ENCODE results near the gene TECPR2. TPM values are rescaled to one million over a fixed set of nuclear protein-coding genes. Genes with fewer than 3 reads are reported as not detected.

TECPR2 gene
- total RNA-seq, 1 experiment from 2014 or later = 12.2 TPM

GRCh38 chr14:102492531-102492910 lies 129.8 kb downstream of the TECPR2 start:
- ATAC-seq = no peak
- CTCF ChIA-PET = no interaction called here
- no peaks in the 10 kb centered on the region for H3K9me3 ChIP-seq (ENCODE audit: control insufficient read depth in 1 of 2, insufficient read depth in 1 of 2, low read depth in 1 of 2, low read length in 2 of 2)
- no peaks in the 10 kb centered on the region for H4K20me1 ChIP-seq (ENCODE audit: insufficient read depth)
- intact Hi-C loops (cut with micrococcal nuclease) = no loop called here
- no peak for TF ChIP-seq CTCF (IDR thresholded peaks at IDR 0.05 in 2 of 3, conservative IDR thresholded peaks at IDR 0.05 in 1 of 3; ENCODE audit: borderline replicate concordance in 1 of 3, insufficient read depth in 1 of 3, low read depth in 2 of 3, low read length in 2 of 3)
- no peak for TF ChIP-seq ZFX (IDR thresholded peaks at IDR 0.05)
- no peak for TF ChIP-seq SRF (IDR thresholded peaks at IDR 0.05; ENCODE audit: low read depth)
- no peak for TF ChIP-seq SIN3A (IDR thresholded peaks at IDR 0.05; ENCODE audit: low read depth)
- no peak for TF ChIP-seq YY1 (IDR thresholded peaks at IDR 0.05; ENCODE audit: extremely low read depth, insufficient replicate concordance, low read depth, low read length)
- TF ChIP-seq ZNF274 (IDR thresholded peaks at IDR 0.05; ENCODE audit: low read depth, low read length) = no peak
- TF ChIP-seq ZBTB33 (IDR thresholded peaks at IDR 0.05; ENCODE audit: extremely low read depth, insufficient replicate concordance, low read length) = no peak
- H3K9ac ChIP-seq (ENCODE audit: low read length) = no peak overlapping the region
- DNase-seq (ENCODE audit: low read depth, low spot score) = no peak
- no TSS peak for BruUV-seq (replicated peaks)
- no peak overlapping the region for H3K27ac ChIP-seq (ENCODE audit: low read depth, low read length)
- H2AFZ ChIP-seq (ENCODE audit: low read depth, low read length, poor library complexity, severe bottlenecking) = no peak overlapping the region
- no peak overlapping the region for H3K4me3 ChIP-seq (replicated peaks in 1 of 2; ENCODE audit: low read depth in 1 of 2, low read length in 2 of 2)
- no peak overlapping the region for H3K4me2 ChIP-seq (ENCODE audit: low read length)
- H3K79me2 ChIP-seq (ENCODE audit: insufficient read depth, low read length) = no peaks in the 10 kb centered on the region
- no peaks in the 10 kb centered on the region for H3K27me3 ChIP-seq (ENCODE audit: insufficient read depth, low read length)
- no peaks in the 10 kb centered on the region for H3K9me2 ChIP-seq (ENCODE audit: insufficient read depth)
- peaks cover 0 to 11% of the 10 kb centered on the region in 2 experiments; a peak in 2 of 4 replicates for H3K4me1 ChIP-seq (ENCODE audit: control insufficient read depth in 1 of 2, insufficient read depth in 2 of 2, low read length in 2 of 2)
- POLR2A ChIA-PET = no interaction called here
- H3K36me3 ChIP-seq (ENCODE audit: control insufficient read depth in 1 of 2, insufficient read depth in 2 of 2, low read length in 2 of 2) = no peaks in the 10 kb centered on the region
- RAD21 ChIA-PET (ENCODE audit: low non-redundant PET in 1 of 2, low total read pairs in 2 of 2, uncharacterized antibody in 2 of 2, unreplicated experiment in 2 of 2) = no interaction called here
